Measurements from ENCODE around the gene TBC1D22B. TPM values are rescaled to one million over a fixed set of nuclear protein-coding genes. Genes with fewer than 3 reads are reported as not detected.
A peak's percentile ranks its signal among the peaks of the same experiment; 100 is the strongest.

Gene TBC1D22B
- total and polyA plus RNA-seq, 9 of the 15 experiments (the other 6 are each of a cell fraction or from before 2014, with no cell fraction given): 4.8 to 24.2 (median 13.5) TPM

DNA sequence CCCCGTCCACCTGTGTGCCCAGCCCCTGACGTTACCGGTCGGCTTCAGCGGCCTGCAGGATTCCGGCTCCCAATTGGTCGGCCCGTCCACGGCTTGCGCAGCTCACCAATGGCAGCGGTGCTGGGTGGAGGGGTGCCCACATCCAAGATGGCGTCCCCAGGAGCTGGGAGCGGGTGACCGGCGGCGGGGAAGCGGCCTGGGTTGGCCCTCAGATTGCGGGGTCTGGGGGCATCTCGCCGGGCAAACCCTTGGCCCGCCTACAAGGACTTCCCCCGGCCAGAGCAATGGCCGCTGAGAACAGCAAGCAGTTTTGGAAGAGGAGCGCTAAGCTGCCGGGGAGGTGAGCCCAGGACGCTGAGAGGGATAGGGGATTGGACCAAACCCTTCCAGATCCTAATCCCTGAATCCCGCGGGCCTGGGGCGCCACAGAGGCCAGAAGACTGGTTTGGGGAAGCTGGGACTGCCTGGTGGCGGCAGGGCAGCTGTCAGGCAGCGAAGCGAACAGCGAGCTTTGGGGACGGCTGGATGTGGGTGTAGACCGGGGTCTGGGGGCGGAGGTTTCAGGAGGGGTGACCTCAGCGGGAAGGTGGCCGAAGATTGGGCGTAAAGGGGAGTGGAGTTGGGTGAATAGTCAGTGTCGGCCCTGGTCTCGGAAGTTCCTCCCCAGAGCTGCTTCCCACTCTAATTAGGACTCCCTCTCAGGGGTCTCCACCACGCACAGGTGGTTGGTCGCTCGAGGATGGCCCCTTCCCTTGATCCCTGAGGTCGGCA, at the start of gene TBC1D22B, which contains the start of gene TMEM217 (continued):
- TF ChIP-seq HMG20A (CRISPR knock-in tag; conservative IDR thresholded peaks at IDR 0.05) (no peak), FOS (IDR thresholded peaks at IDR 0.05; ENCODE audit: extremely low read depth, insufficient read length) (peak; percentile 95), SRSF7 (optimal IDR thresholded peaks at IDR 0.05; ENCODE audit: low read depth, low read length) (no peak), ZHX1 (conservative IDR thresholded peaks at IDR 0.05; ENCODE audit: low read length) (0 out of 2 replicates have a peak, but pooled peaks have one; percentile 59), ZNF707 (CRISPR knock-in tag; conservative IDR thresholded peaks at IDR 0.05) (0 out of 2 replicates have a peak, but pooled peaks have one; percentile 30), NR2C2 (CRISPR knock-in tag; IDR thresholded peaks at IDR 0.05) (no peak; the same call in 1 of the 2 replicates), NR2C2 (tag; IDR thresholded peaks at IDR 0.05) (peak; percentile 85), ATF4 (CRISPR knock-in tag; IDR thresholded peaks at IDR 0.05) (peak; percentile 6; the same call in 1 of the 2 replicates), FOXA1 (IDR thresholded peaks at IDR 0.05; ENCODE audit: borderline replicate concordance) (no peak), ARID3B (CRISPR knock-in tag; IDR thresholded peaks at IDR 0.05; ENCODE audit: borderline replicate concordance) (0 out of 2 replicates have a peak, but pooled peaks have one; percentile 79), ZBTB17 (CRISPR knock-in tag; IDR thresholded peaks at IDR 0.05) (0 out of 2 replicates have a peak, but pooled peaks have one; percentile 33)
